Immature natural killer cell (primary cell): ENCODE measurements around the gene SUPT3H. TPM values are rescaled to one million over a fixed set of nuclear protein-coding genes. Genes with fewer than 3 reads are reported as not detected.

Experiments
- DNase-seq, 3 donors: peaks; one replicate each; pipeline ENCODE4 v3.0.0; 2022; ENCODE audit warnings: mixed read lengths in 1 of 3
- H3K27ac Mint-ChIP-seq, 6 donors: one replicate each; pipeline ENCODE4 v1.8.0; 2020; ENCODE audit warnings: mixed read lengths in 6 of 6, mild to moderate bottlenecking in 5 of 6, inconsistent platforms in 4 of 6, moderate library complexity in 3 of 6
- H3K27me3 Mint-ChIP-seq, 3 donors: one replicate each; pipeline ENCODE4 v1.8.0; 2020 to 2021; ENCODE audit warnings: low read depth in 3 of 3, mild to moderate bottlenecking in 3 of 3, mixed read lengths in 3 of 3, moderate library complexity in 3 of 3, inconsistent platforms in 1 of 3
- H3K36me3 Mint-ChIP-seq, 3 donors: one replicate each; pipeline ENCODE4 v1.8.0; 2020; ENCODE audit warnings: mixed read lengths in 3 of 3, inconsistent platforms in 2 of 3, mild to moderate bottlenecking in 2 of 3
- H3K4me1 Mint-ChIP-seq, 2 donors: one replicate each; pipeline ENCODE4 v1.8.0; 2020; ENCODE audit warnings: inconsistent platforms in 2 of 2, mild to moderate bottlenecking in 2 of 2, mixed read lengths in 2 of 2, moderate library complexity in 1 of 2
- H3K4me3 Mint-ChIP-seq, 5 donors: one replicate each; pipeline ENCODE4 v1.8.0; 2020; ENCODE audit warnings: mild to moderate bottlenecking in 5 of 5, mixed read lengths in 5 of 5, inconsistent platforms in 3 of 5, moderate library complexity in 3 of 5
- H3K9me3 Mint-ChIP-seq, 6 donors: one replicate each; pipeline ENCODE4 v1.8.0; 2020; ENCODE audit warnings: mild to moderate bottlenecking in 6 of 6, mixed read lengths in 6 of 6, inconsistent platforms in 4 of 6, moderate library complexity in 3 of 6
- polyA plus RNA-seq, 3 donors: library from polyadenylated mRNA; unstranded; fragments of 300-500 nt; fragmentation: Illumina TruSeq; gene quantifications; one replicate each; pipeline ENCODE4 v1.2.3, GENCODE V29; 2021

SUPT3H gene
- polyA plus RNA-seq, 3 donors from 2014 or later, result 3.4 to 12.5 (median 8.8) TPM

DNA sequence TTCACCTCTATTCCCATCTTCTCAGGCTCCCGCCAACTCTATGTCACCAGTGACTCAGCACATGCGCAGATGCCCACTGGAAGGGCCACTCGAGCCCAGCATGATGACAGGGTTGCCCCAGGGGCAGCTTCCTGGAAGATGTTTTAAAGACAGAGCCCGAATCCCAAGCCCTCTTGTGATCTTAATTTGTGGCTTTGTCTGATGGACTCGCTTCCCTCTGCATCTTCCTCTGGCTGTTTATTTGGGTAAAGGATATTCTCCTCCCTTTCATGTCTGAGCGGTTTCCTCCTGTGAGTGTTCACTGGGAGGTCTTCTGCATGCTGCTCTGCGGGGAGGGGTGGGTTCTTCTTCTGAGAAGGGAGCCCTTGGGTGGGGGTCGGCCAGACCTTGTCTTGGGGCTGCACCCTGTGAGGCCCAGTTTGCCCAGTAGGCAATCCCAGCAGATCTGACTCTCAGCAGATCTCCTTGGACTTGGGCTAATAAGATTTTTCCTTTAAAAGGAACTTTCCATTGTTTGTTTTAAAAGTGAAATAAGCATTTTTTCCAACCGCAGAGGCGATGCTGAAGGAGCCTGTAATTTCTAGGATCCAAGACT, 589.2 kb downstream of the SUPT3H start:
- Mint-ChIP-seq H3K4me3 (no peak overlapping the region), H3K9me3 (no peaks in the 10 kb centered on the region), H3K27me3 (peaks cover 2 to 5% (median 2%) of the 10 kb centered on the region in 3 donors), H3K4me1 (no peaks in the 10 kb centered on the region), H3K27ac (no peak overlapping the region), H3K36me3 (no peaks in the 10 kb centered on the region)
- DNase-seq, result no peak

DNA sequence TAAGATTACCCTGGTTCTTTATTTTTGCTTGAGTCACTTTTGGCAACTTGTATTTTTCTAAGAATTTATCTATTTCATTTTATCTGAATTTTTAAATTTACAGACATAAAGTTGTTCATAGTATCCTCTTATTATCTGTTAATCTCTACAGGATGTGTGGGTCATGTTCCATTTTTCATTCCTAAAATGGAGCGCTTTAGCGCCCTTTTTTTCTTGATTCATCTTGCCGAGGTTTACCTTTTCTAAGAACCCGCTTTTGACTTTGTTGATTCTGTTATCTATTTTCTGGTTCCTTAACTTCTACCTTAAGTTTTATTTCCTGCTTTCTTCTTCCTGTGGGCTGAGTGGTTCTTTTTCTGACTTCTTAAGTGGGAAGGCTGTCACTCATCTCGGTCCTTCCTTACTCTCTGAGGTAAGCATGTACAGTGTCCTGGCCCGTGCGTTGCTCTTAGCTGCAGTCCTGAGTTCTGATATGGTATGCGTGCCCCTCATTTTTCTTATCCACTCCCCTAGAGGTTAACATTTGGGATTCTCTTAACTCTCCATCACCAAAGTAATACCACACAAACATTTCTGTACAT, 590.4 kb downstream of the SUPT3H start:
- no peaks in the 10 kb centered on the region for H3K4me1 Mint-ChIP-seq
- no peak overlapping the region for H3K27ac Mint-ChIP-seq
- H3K9me3 Mint-ChIP-seq, result no peaks in the 10 kb centered on the region
- peaks cover 2 to 3% (median 2%) of the 10 kb centered on the region in 3 donors for H3K27me3 Mint-ChIP-seq
- H3K4me3 Mint-ChIP-seq, result no peak overlapping the region
- no peaks in the 10 kb centered on the region for H3K36me3 Mint-ChIP-seq
- no peak for DNase-seq

DNA sequence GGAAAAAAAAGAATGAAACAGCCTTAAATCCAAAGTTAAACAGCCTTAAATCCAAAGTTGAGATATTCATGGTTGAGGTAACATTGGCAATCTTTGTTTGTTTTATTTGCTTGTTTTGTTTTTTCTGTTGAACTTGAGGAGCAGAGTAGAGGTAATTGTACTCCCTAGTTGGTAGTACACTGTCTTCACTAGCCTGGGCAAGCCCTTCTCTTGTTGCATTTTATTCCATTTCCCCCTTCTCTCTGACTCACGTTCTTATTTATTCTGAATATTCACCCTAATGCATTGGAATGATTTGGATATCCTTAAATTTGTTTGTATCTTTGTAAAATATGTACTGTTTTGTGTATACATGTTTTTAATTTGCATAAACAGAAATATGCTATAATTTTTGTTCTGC, 592.6 kb downstream of the SUPT3H start:
- H3K4me1 Mint-ChIP-seq, result no peaks in the 10 kb centered on the region
- no peaks in the 10 kb centered on the region for H3K9me3 Mint-ChIP-seq
- H3K27me3 Mint-ChIP-seq, result peaks cover 0 to 2% (median 0%) of the 10 kb centered on the region in 3 donors
- no peak overlapping the region for H3K27ac Mint-ChIP-seq
- H3K36me3 Mint-ChIP-seq, result no peaks in the 10 kb centered on the region
- no peak overlapping the region for H3K4me3 Mint-ChIP-seq
- no peak for DNase-seq

DNA sequence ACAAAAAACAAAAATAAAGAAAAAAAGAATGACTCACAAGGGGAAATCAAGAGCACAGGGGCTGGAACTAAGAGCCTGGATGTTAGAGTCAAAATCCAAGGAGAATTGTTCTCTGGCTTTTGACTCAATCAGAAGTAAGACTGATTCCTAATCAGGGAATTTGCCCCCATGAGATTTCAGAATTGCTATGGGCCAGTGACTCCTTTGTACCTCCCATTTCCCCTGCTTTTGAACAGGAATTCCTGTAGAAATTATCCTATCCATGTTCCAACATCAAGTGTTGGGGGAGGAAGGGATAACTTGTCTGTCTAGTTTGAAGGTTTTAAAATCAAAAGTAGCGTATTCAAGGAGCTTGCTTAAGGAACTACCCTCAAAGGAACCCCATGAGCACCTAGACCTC, 593.5 kb downstream of the SUPT3H start:
- H3K27me3 Mint-ChIP-seq, result peaks cover 0 to 2% (median 0%) of the 10 kb centered on the region in 3 donors
- H3K36me3 Mint-ChIP-seq, result no peaks in the 10 kb centered on the region
- DNase-seq, result no peak

DNA sequence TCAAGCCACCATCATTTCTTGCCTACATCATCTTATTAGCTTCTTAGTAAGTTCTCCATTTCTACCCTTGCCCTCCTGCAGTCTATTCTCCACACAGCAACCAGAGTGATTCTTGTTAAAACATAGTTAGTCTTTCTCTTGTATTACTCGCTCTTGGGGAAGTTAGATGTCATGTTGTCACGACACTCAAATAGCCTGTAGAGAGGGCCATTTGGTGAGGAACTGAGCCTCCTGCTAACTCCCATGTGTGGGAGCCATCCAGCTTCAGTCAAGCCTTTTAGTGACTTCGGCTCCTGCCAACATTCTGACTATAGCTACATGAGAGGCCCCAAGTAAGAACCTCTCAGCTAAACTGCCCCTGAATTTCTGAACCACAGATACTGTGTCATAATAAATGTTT, 594.8 kb downstream of the SUPT3H start:
- H3K27ac Mint-ChIP-seq, result no peak overlapping the region
- H3K9me3 Mint-ChIP-seq, result no peaks in the 10 kb centered on the region
- no peak overlapping the region for H3K4me3 Mint-ChIP-seq
- DNase-seq, result no peak
- H3K36me3 Mint-ChIP-seq, result no peaks in the 10 kb centered on the region
- no peaks in the 10 kb centered on the region for H3K4me1 Mint-ChIP-seq
- peaks cover 0 to 2% (median 0%) of the 10 kb centered on the region in 3 donors for H3K27me3 Mint-ChIP-seq

More for the DNA sequence above, 593.5 kb downstream of the SUPT3H start:
- no peak overlapping the region for H3K4me3 Mint-ChIP-seq
- no peaks in the 10 kb centered on the region for H3K4me1 Mint-ChIP-seq
- H3K27ac Mint-ChIP-seq, result no peak overlapping the region
- no peaks in the 10 kb centered on the region for H3K9me3 Mint-ChIP-seq

DNA sequence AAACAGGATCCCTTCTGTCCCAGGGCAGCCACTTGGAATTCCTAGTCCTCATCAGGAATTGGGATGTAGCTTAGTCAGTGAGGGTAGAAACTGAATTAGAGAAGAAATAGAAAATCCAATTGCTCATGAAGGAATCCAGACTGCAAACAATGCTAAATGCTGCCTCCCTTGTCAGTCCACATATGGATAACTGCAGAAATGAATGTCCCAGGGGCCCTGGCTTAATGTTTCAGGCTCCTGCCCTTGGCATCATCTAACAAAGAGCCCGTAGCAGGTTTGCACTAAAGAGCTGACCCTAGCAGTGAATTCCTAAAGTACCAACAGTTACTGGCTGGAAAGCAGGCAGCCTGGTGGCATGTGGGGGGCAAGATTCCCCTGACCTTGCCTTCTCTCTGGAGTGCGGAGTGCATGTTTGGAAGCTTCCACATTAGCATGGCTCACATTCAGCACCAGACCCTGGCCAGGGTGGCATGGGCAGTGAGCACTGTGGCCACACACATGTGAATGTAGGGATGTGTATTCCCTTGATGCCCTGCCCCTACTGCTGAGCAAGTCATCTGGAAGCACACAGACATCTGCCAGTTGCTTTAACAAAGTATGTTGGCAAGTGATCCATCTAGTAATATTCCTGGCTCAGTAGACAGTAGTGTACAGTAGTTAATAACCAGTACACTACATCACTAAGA, 595.7 kb downstream of the SUPT3H start:
- Mint-ChIP-seq H3K9me3 (no peaks in the 10 kb centered on the region), H3K36me3 (no peaks in the 10 kb centered on the region), H3K27ac (no peak overlapping the region), H3K4me3 (no peak overlapping the region), H3K4me1 (no peaks in the 10 kb centered on the region), H3K27me3 (peaks cover 0 to 2% (median 0%) of the 10 kb centered on the region in 3 donors)
- no peak for DNase-seq

DNA sequence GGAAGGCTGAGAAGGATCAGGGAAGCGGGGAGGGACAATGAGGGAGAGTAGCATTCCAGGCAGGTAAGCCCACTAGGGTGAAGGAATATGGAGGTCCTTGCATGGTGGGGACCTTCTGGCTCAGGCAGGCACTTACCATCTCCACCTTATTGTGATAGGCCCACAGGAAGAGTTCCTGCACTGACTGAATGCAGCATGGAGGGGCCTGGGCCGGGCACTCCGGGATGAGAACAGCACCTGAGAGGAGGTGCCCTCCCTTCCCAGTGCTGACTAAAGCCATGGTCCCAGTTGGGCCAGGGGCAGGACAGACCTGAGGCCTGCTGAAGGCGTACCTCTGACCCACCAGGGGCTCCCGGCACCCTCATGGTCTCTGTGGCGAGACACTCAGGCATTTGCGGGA, 597.6 kb downstream of the SUPT3H start:
- no peaks in the 10 kb centered on the region for H3K36me3 Mint-ChIP-seq

DNA sequence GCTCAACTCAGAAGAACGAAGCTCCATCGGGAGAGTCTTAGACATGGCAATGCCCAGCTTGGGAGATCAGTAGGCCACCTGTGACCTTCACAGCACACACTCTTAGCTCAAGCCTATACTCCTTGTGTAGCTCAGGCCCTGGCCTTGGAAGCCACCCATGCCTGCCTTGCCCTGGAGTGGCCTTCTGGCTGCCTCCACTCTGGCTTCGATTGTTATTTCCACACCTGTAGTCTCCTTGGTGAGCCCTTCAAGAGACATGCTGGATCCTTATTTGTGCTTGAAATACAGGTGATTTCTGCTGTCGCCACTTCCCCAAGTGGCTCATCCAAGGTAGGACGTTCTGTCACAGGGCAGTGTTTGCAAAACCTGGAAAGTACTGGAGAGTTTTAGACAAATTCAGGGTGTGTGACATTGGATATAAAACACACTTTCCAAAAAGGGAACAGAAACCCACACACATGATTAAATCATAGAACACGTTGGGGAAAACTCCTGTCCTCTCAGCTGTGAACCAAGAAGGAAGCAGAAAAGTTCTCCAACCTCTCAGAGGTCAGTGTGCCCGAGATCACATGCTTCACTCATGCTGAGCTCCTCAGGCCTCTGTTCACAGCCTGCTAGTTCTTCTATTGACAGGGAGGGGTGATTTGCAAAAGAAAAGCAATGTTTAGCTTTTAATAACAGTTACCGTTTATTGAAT, 598.5 kb downstream of the SUPT3H start:
- Mint-ChIP-seq H3K27ac (no peak overlapping the region), H3K9me3 (no peaks in the 10 kb centered on the region), H3K27me3 (peaks cover 0 to 3% (median 3%) of the 10 kb centered on the region in 3 donors), H3K4me1 (no peaks in the 10 kb centered on the region), H3K4me3 (no peak overlapping the region), H3K36me3 (no peaks in the 10 kb centered on the region)
- DNase-seq, result no peak

More for the DNA sequence above, 597.6 kb downstream of the SUPT3H start:
- Mint-ChIP-seq H3K27ac (no peak overlapping the region), H3K4me1 (no peaks in the 10 kb centered on the region), H3K4me3 (no peak overlapping the region), H3K9me3 (no peaks in the 10 kb centered on the region), H3K27me3 (peaks cover 0 to 3% (median 3%) of the 10 kb centered on the region in 3 donors)
- no peak for DNase-seq

Other genes with a start within 250 kb of the SUPT3H start
- gene RUNX2, start 49.6 kb downstream of the SUPT3H start, polyA plus RNA-seq, result 10 to 100 TPM in 1 of 3 donors, 1 to 10 TPM in 2; 2.6 to 11.8 (median 4.4) TPM